ENCODE data around the gene MYOD1.

Gene MYOD1

GRCh38 chr11:17703951-17704350 lies 15.4 kb upstream of the MYOD1 start:
- DNase-seq: no peak

GRCh38 chr11:17707830-17708229 lies 11.5 kb upstream of the MYOD1 start:
- no peak for DNase-seq

- no peak for DNase-seq
These were observed 7.5 kb upstream of the MYOD1 start for GRCh38 chr11:17711836-17712235.

- DNase-seq: no peak
These were observed 5.5 kb upstream of the MYOD1 start for GRCh38 chr11:17713851-17714250.

- DNase-seq: no peak
These were observed 5.0 kb upstream of the MYOD1 start for GRCh38 chr11:17714356-17714854.

- DNase-seq: no peak
These were observed 4.5 kb upstream of the MYOD1 start for GRCh38 chr11:17714870-17715269.

- DNase-seq: no peak
These were observed 2.6 kb upstream of the MYOD1 start for GRCh38 chr11:17716807-17717206.

GRCh38 chr11:17718015-17718414 lies 1.4 kb upstream of the MYOD1 start:
- DNase-seq: no peak

- no peak for DNase-seq
These were observed 835 bp upstream of the MYOD1 start for GRCh38 chr11:17718510-17718962.

GRCh38 chr11:17719938-17720795 lies 796 bp downstream of the MYOD1 start:
- DNase-seq: no peak

GRCh38 chr11:17720796-17721171 lies 1.4 kb downstream of the MYOD1 start:
- DNase-seq: no peak

- DNase-seq: no peak
These were observed 2.0 kb downstream of the MYOD1 start for GRCh38 chr11:17721242-17721999.

- DNase-seq: no peak
These were observed 2.8 kb downstream of the MYOD1 start for GRCh38 chr11:17722000-17722643.

- DNase-seq: no peak
These were observed 4.9 kb downstream of the MYOD1 start for GRCh38 chr11:17724020-17724908.

- DNase-seq: no peak
These were observed 5.8 kb downstream of the MYOD1 start for GRCh38 chr11:17725174-17725573.

- no peak for DNase-seq
These were observed 10.8 kb downstream of the MYOD1 start for GRCh38 chr11:17730137-17730536.

GRCh38 chr11:17730608-17731462 lies 11.5 kb downstream of the MYOD1 start:
- DNase-seq: no peak

GRCh38 chr11:17733261-17733660 lies 13.9 kb downstream of the MYOD1 start:
- no peak for DNase-seq

- DNase-seq: no peak
These were observed 15.1 kb downstream of the MYOD1 start, which contains the start of gene KCNC1 for GRCh38 chr11:17734418-17734911. TSS of gene KCNC1 (plus strand) at chr11:17734781. CDS start at chr11:17736003, 1,222 bp downstream.

- DNase-seq: no peak
These were observed 15.8 kb downstream of the MYOD1 start for GRCh38 chr11:17734986-17735817.
